Eye (tissue), 1 donor: ENCODE measurements around the gene ZKSCAN7.
A peak's percentile ranks its signal among the peaks of the same experiment; 100 is the strongest.
"Not testable (repeated sequence)": the region's sequence is repeated elsewhere in the genome, so short reads cannot be mapped to it uniquely, and the experiment has no call there.

Experiments
- DNase-seq: peaks from one replicate; pipeline ENCODE4 v3.0.0-alpha.2; 2015

Gene ZKSCAN7

DNA sequence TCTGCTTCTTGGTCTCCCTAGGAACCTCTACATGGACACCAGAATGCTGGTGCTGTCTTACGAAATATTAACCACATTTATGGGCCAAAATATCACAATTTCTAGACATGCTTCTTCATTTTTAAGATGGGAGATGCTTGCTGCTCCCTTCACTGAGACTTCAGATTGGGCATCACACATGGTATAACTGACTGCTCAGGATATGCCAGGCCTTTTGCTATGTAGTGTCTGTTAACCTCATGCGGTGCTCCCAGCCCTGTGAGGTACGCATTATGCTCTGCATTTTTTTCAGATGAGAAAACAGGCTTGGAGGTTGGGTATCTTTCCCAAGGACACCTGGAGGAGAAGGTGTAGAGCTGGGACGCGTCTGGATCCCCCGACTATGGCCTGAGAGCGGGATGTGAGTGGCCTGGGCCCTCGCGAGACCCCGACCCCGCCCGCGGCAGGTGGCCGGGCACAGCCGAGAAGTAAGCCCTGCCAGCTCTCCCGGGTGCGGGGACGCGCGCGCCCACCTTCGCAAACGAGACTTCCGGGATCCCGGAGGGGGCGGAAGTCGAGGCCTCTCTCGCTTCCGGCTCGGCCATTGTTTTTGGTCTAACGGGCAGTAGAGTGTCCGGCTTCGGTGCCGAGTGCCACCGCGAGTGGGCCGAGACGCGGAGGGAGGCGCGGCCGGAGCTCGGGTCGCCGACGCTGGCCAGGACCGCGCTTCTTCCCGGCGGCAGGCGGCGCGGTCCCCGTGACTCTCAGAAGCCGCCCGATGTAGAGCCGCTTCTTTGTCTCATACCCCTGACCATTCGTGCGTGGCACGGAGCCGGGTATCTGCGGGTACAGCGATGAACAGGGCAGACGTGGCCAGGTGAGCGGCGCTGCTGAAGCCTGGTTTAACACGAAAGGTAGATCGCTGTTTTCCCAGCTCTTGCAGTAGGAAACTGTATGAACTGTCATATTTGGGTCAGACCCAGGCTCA lies at the start of gene ZKSCAN7:
ZKSCAN7 (plus strand) TSS at position 568 of the 967 bp plus-strand sequence. CDS start 1,855 bp downstream, outside the sequence.
- DNase-seq: peak; percentile 91

GRCh38 chr3:44506556-44506955 lies 48.4 kb upstream of the ZKSCAN7 start:
- DNase-seq: no peak

DNA sequence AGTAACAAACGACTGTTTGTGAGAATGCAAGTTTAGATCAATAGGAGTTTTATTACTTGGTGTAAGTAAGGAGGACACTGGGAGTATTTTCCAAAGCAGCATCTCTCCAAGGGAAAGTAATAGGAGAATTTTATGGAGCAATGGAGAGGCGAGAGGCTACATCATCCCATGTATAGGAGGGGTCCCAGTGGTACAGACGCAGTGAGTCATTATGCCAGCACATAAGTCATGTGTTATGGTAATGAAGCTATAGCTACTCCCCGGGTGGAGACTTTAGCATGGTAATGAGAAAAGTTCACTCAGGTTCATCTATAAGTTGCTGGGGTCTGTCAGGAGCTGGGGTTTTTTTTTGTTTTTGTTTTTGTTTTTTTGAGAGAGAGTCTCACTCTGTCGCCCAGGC lies 48.0 kb upstream of the ZKSCAN7 start:
- no peak for DNase-seq

GRCh38 chr3:44509393-44509921 lies 45.5 kb upstream of the ZKSCAN7 start:
- DNase-seq: no peak

DNA sequence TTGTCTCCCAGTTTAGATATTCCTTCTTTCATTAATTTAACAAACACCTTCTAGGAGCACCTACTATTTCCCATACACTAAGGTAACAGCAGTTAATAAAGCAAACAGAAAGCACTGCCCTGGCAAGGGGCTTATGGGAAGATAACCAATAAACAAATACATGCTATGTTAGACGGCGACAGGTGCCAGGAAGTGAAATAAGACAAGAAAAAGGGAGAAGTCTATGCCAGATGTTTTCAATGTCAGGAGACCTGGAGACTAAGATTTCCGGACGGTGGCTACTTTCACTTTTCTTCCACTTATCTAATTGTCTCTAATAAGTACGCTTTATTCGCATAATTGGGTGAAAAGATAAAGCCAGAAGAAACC lies 45.0 kb upstream of the ZKSCAN7 start:
- DNase-seq: no peak

- DNase-seq: no peak
These were observed 43.8 kb upstream of the ZKSCAN7 start for GRCh38 chr3:44511238-44511566.

DNA sequence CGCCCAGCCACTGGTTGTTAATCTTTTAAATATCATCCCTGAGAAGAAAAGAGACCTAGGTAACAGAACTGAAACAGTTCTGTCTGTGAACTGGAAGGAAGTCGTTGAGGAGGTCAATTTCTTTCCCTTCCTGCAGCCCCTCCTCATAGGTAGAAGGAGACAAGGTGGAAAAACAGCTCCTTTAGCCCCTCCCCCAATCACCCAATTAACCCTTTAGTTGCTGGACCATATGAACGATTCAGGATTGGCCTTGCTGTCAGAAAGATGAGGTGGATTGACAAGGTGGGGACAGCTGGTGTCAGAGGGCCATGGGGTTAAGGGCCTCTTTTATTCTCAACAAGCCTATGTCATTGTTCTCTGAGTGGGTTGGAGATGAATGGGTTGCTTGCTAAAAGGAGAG lies 41.5 kb upstream of the ZKSCAN7 start:
- no peak for DNase-seq

GRCh38 chr3:44516230-44516629 lies 38.8 kb upstream of the ZKSCAN7 start:
- no peak for DNase-seq

DNA sequence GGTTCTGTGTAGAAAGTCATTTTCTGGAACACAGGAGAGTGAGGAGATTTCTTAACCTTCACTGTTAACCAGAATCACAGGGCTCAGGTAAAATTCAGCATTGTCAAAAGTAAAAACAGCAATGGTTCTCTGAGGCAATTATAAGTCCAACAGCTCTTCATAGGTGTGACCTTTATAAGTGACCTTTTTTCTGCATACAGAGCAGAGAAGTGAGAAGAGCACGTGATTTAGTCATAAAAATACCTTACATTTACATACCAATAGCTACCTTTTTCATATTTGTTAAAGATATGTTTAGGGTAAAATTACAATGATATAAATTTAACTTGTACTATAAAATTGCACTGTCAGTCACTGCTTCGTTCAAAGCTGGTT lies 36.2 kb upstream of the ZKSCAN7 start:
- DNase-seq: no peak

GRCh38 chr3:44521721-44522120 lies 33.3 kb upstream of the ZKSCAN7 start:
- DNase-seq: no peak

- DNase-seq: no peak
These were observed 32.5 kb upstream of the ZKSCAN7 start for GRCh38 chr3:44522494-44522933.

DNA sequence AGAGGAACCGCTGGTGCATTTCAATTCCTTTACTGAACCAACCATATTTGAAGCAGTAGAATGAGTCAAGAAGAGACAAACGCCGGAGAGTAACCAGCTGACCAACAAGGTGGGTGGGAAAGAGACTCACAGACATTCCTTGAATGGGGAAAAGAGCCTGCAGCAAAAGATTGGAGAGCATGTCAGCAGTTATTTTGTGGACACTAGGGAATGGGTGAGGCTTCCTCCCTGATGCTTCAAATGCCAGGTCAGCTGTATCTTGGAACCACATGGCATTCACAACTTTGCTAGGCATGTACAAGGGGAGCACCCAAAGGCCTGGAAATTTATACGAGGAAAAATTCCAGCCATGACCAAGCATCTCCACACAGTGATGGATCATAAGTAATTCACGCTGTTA lies 29.9 kb upstream of the ZKSCAN7 start:
- DNase-seq: no peak

DNA sequence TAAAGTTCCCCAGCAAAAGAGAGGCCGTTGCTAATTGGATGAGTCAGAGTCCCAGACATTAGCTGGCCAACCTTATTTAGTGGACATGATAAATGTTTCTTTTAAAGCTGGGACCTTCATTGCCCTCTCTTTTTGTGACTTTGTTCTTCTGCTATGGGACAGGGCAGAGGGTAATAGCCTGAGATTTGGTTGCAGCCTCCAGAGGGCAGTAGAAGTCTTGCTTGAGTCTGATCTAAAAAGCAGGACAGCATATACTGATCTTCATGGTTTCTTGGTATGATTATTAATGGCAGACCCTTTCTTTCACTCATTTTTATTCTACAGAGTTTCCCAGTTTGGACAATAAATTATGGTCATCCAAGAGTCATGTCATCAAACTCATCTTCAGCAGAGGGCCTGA lies 25.1 kb upstream of the ZKSCAN7 start:
- DNase-seq: no peak

DNA sequence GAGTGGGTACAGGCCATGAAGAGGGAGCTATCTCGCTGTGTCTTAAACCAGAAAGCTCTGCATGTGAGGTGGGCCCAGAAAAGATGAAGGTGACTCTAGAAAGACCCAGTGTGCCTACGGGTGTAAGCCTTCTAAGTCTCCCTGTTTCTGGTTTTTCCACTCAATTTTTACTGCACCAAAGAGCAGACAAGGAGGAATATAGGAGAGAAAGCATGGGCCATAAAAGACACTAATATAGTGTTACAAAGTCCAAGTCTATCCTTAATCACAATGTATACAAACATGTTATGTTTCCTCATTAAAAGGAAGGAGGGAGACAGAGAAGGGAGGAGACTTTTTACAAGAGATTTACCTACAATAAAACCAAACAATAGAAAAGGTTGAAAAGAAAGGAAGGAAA lies 24.1 kb upstream of the ZKSCAN7 start:
- no peak for DNase-seq

- DNase-seq: peak; percentile 24
These were observed 20.3 kb upstream of the ZKSCAN7 start for GRCh38 chr3:44534659-44535058.

GRCh38 chr3:44535364-44535763 lies 19.6 kb upstream of the ZKSCAN7 start:
- DNase-seq: no peak

DNA sequence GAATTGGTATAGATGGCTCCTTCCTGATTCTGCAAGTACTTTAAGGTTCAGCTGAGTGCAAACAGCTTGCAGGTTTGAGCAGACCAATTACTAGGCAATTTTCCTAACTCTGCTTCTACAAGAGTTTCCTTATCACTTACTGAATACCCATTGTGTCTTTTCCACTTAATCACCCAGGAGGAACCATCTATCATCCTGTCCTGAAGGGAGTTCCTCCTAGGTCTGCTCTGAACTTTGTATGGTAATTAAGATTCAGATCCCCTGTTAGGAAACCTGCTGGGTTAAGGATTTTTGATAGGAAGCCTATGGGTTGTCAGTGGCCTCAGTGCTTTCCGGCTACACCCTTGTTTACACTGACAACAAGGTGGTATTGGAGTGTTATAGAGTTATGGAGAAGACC lies 10.2 kb upstream of the ZKSCAN7 start:
- not testable (repeated sequence) for DNase-seq

- DNase-seq: no peak
These were observed 730 bp downstream of the ZKSCAN7 start for GRCh38 chr3:44555723-44556122.

GRCh38 chr3:44557074-44557473 lies 2.1 kb downstream of the ZKSCAN7 start:
- DNase-seq: no peak

DNA sequence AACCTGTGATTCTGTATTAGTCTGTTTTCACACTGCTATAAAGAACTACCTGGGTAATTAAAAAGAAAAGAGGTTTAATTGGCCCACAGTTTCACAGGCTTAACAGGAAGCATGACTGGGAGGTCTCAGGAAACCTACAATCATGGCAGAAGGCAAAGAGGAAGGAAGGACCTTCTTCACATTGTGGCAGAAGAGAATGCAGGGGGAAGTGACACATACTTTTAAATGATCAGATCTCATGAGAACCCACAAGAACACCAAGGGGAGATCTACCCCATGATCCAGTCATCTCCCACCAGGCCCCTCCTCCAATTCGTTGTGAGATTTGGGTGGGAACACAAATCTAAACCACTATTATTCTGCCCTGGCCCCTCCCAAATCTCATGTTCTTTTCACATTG lies 6.1 kb downstream of the ZKSCAN7 start:
- no peak for DNase-seq

DNA sequence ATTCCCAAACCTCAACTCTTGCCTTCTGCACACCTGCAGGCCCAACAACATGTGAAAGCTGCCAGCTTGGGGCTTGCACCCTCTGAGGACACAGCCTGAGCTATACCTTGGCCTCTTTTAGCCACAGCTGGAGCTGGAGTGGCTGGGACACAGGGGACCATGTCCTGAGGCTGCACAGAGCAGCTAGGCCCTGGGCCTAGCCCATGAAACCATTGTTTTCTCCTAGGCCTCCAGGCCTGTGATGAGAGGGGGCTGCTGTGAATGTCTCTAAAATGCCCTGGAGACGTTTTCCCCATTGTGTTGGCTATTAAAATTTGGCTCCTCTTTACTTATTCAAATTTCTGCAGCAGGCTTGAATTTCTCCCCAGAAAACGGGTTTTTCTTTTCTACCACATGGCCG lies 7.2 kb downstream of the ZKSCAN7 start:
- DNase-seq: no peak

DNA sequence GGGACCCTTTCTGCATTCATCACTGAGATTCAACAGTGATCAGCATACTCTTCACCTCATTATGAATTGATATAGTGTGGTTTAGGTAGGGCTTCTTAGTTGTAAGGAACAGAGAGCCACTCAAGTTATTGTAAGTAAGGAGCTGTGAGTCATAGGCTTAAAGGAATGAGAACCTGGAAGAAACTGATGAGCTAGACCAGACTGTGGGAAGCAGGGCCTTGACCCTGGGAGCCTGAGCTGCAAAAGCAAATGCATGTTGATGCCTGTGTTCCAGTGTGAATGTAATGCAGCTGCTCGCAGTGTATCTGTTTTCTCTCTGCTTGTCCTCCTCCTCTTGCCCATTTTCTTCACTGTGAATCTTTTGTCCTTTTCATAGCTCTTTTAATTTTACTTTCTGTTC lies 13.6 kb downstream of the ZKSCAN7 start:
- DNase-seq: no peak

DNA sequence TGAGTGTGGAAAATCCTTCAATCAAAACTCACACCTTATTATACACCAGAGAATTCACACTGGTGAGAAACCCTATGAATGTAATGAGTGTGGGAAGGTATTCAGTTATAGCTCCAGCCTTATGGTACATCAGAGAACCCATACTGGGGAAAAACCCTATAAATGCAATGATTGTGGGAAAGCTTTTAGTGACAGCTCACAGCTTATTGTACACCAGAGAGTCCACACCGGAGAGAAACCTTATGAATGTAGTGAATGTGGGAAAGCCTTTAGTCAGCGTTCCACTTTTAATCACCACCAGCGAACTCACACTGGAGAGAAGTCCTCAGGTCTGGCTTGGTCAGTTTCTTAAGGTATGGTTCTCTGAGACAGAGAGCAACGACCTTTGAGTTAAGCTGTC lies 16.0 kb downstream of the ZKSCAN7 start:
- no peak for DNase-seq

DNA sequence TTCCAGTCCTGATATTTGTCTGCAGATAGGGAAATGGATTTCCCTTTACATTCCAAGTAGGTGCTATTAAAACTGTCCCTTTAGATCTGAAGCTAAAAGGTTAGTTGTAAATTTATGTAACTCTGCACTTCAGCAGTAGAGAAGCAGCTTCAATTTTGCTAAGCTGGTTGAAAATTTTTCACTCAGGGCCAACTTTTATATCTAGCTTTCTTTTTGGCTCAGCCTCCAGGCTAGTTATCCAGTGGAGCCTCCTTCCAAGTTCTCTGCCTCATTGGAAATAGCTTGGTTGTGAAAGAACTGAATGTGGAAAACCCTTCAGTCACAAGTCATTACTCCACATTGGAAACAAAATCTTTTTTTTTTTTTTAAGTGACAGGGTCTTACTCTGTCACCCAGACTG lies 21.6 kb downstream of the ZKSCAN7 start:
- DNase-seq: no peak
